A549 (cell line): ENCODE data around the gene CDK9.

Source experiments
- CBX8 ChIP-seq: fragments of 200-600 bp; sonication (generic); IDR thresholded peaks from 2 replicates; pipeline ENCODE4 v1.6.1; 2016
- HDAC2 ChIP-seq: fragments of 200-600 bp; sonication (generic); IDR thresholded peaks from 2 replicates; pipeline ENCODE4 v1.6.1; 2016
- KDM1A ChIP-seq: fragments of 200-600 bp; sonication (generic); IDR thresholded peaks from 2 replicates; pipeline ENCODE4 v1.6.1; 2016; ENCODE audit warnings: low read depth, mild to moderate bottlenecking
- NR3C1 ChIP-seq: fragments of >200 bp; sonication (Bioruptor Twin); formaldehyde crosslinking; IDR thresholded peaks from 3 replicates; pipeline ENCODE4 v1.6.1; 2017
- PBX3 ChIP-seq: IDR thresholded peaks from 2 replicates; pipeline ENCODE4 v1.6.1; 2012
- POLR2A ChIP-seq: IDR thresholded peaks from 2 replicates; pipeline ENCODE4 v1.6.1; 2012; ENCODE audit warnings: mild to moderate bottlenecking, low read length
- SMC3 ChIP-seq: fragments of >200 bp; sonication (Bioruptor Twin); formaldehyde crosslinking; IDR thresholded peaks from 3 replicates; pipeline ENCODE4 v1.6.1; 2018; ENCODE audit warnings: inconsistent platforms
- TP53 ChIP-seq: fragments of 250-450 bp; sonication (Bioruptor Pico); IDR thresholded peaks from 2 replicates; pipeline ENCODE4 v1.5.0; 2021; ENCODE audit warnings: mild to moderate bottlenecking, moderate library complexity
- ZFP36 ChIP-seq: fragments of 450-650 bp; IDR thresholded peaks from 2 replicates; pipeline ENCODE4 v1.6.1; 2014; ENCODE audit warnings: borderline replicate concordance; ENCODE audit not compliant: partially characterized antibody
- TF ChIP-seq, protein P1 (sequence below): fragments of 250-450 bp; sonication (Bioruptor Pico); IDR thresholded peaks from 2 replicates; pipeline ENCODE4 v1.5.0; 2021; ENCODE audit warnings: mild to moderate bottlenecking, moderate library complexity, borderline replicate concordance
- TF ChIP-seq, protein P2 (sequence below): fragments of >200 bp; sonication (Bioruptor Twin); formaldehyde crosslinking; IDR thresholded peaks from 3 replicates; pipeline ENCODE4 v1.5.1; 2016

DNA sequence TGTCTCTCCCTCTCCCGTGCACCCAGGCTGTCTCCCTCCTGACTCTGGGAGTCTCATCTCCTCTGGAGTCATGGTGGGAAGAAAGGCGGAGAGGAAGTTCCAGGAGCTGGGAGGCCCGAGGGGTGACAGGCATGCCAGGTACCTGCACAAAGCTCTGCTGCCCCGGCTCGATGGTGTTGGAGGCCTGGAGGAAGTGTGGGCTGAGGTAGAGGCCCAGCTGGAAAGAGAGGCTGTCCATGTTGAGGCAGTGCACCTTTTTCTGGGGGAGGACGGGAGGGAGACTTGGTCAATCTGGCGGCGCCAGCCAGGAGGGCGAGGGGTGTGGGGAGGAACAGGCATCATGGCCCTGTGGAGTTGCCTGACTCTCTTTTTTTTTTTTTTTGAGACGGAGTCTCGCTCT is 32.7 kb downstream of the CDK9 start:
- no peak for TF ChIP-seq KDM1A
- TF ChIP-seq SMC3: no peak
- no peak for TF ChIP-seq NR3C1
- TF ChIP-seq CBX8: no peak
- no peak for TF ChIP-seq ZFP36
- no peak for TF ChIP-seq POLR2A
- no peak for TF ChIP-seq HDAC2
- TF ChIP-seq, protein P1, sequence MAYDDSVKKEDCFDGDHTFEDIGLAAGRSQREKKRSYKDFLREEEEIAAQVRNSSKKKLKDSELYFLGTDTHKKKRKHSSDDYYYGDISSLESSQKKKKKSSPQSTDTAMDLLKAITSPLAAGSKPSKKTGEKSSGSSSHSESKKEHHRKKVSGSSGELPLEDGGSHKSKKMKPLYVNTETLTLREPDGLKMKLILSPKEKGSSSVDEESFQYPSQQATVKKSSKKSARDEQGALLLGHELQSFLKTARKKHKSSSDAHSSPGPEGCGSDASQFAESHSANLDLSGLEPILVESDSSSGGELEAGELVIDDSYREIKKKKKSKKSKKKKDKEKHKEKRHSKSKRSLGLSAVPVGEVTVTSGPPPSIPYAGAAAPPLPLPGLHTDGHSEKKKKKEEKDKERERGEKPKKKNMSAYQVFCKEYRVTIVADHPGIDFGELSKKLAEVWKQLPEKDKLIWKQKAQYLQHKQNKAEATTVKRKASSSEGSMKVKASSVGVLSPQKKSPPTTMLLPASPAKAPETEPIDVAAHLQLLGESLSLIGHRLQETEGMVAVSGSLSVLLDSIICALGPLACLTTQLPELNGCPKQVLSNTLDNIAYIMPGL: no peak
- no peak for TF ChIP-seq TP53 (CRISPR knock-in tag)
- TF ChIP-seq PBX3: no peak
- TF ChIP-seq, protein P2, sequence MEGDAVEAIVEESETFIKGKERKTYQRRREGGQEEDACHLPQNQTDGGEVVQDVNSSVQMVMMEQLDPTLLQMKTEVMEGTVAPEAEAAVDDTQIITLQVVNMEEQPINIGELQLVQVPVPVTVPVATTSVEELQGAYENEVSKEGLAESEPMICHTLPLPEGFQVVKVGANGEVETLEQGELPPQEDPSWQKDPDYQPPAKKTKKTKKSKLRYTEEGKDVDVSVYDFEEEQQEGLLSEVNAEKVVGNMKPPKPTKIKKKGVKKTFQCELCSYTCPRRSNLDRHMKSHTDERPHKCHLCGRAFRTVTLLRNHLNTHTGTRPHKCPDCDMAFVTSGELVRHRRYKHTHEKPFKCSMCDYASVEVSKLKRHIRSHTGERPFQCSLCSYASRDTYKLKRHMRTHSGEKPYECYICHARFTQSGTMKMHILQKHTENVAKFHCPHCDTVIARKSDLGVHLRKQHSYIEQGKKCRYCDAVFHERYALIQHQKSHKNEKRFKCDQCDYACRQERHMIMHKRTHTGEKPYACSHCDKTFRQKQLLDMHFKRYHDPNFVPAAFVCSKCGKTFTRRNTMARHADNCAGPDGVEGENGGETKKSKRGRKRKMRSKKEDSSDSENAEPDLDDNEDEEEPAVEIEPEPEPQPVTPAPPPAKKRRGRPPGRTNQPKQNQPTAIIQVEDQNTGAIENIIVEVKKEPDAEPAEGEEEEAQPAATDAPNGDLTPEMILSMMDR: no peak
